RPMI7951 (cell line): ENCODE data around the gene C18orf32. TPM values are rescaled to one million over a fixed set of nuclear protein-coding genes. Genes with fewer than 3 reads are reported as not detected.
"Not testable (repeated sequence)": the region's sequence is repeated elsewhere in the genome, so short reads cannot be mapped to it uniquely, and the experiment has no call there.

Source experiments
- DNase-seq: peaks from one replicate; pipeline ENCODE4 v3.0.0-alpha.2; 2012; ENCODE audit warnings: low read depth
- total RNA-seq: library from RNA; depleted of rRNA; stranded (reverse); fragments of >200 nt; shearing (Covaris generic); gene quantifications from 2 replicates; pipeline ENCODE4 v1.2.3, GENCODE V29; 2014

Gene C18orf32
- total RNA-seq, 1 experiment from 2014 or later = 27.9 TPM

GRCh38 chr18:49500201-49500921 is 13.3 kb upstream of the C18orf32 start:
- no peak for DNase-seq

GRCh38 chr18:49499046-49499637 is 12.1 kb upstream of the C18orf32 start:
- no peak for DNase-seq

GRCh38 chr18:49495480-49495879 is 8.4 kb upstream of the C18orf32 start:
- DNase-seq = no peak

GRCh38 chr18:49495076-49495475 is 8.0 kb upstream of the C18orf32 start:
- DNase-seq = no peak

- DNase-seq = no peak
These were observed 7.6 kb upstream of the C18orf32 start for GRCh38 chr18:49494660-49495059.

- DNase-seq = no peak
These were observed 5.6 kb upstream of the C18orf32 start for GRCh38 chr18:49492694-49493033.

GRCh38 chr18:49491857-49492693 is 5.0 kb upstream of the C18orf32 start, which contains the start of gene RPL17:
TSS of gene RPL17 (minus strand) at chr18:49492465.
- DNase-seq = peak; percentile 97

- no peak for DNase-seq
These were observed 4.5 kb upstream of the C18orf32 start for GRCh38 chr18:49491534-49491856.

GRCh38 chr18:49490246-49490762 is 3.3 kb upstream of the C18orf32 start:
- DNase-seq = no peak

- no peak for DNase-seq
These were observed 777 bp upstream of the C18orf32 start for GRCh38 chr18:49487711-49488310.

- DNase-seq = no peak
These were observed 455 bp downstream of the C18orf32 start for GRCh38 chr18:49486606-49486952.

- no peak for DNase-seq
These were observed 900 bp downstream of the C18orf32 start for GRCh38 chr18:49486134-49486533.

- DNase-seq = no peak
These were observed 3.8 kb downstream of the C18orf32 start for GRCh38 chr18:49483198-49483597.

- no peak for DNase-seq
These were observed 5.1 kb downstream of the C18orf32 start for GRCh38 chr18:49481907-49482306.

- no peak for DNase-seq
These were observed 5.7 kb downstream of the C18orf32 start for GRCh38 chr18:49481317-49481716.

GRCh38 chr18:49479381-49480137 is 7.5 kb downstream of the C18orf32 start:
- no peak for DNase-seq

GRCh38 chr18:49476664-49477411 is 10.2 kb downstream of the C18orf32 start:
- DNase-seq = peak; percentile 70

GRCh38 chr18:49474935-49475334 is 12.1 kb downstream of the C18orf32 start:
- DNase-seq = not testable (repeated sequence)

GRCh38 chr18:49473721-49474120 is 13.3 kb downstream of the C18orf32 start:
- DNase-seq = no peak

- no peak for DNase-seq
These were observed 14.6 kb downstream of the C18orf32 start for GRCh38 chr18:49472459-49472858.

- no peak for DNase-seq
These were observed 15.5 kb downstream of the C18orf32 start for GRCh38 chr18:49471532-49471931.
